HuH-7 (cell line): Measurements from ENCODE around the gene GPC6.

ENCODE experiments used
- DNase-seq: peaks from one replicate; pipeline ENCODE4 v3.0.0; 2011; ENCODE audit warnings: low spot score

Gene GPC6

GRCh38 chr13:93744033-93744432 lies 517.4 kb downstream of the GPC6 start:
- no peak for DNase-seq

GRCh38 chr13:93744886-93745285 lies 518.3 kb downstream of the GPC6 start:
- no peak for DNase-seq

- no peak for DNase-seq
Observed at GRCh38 chr13:93745884-93746283, 519.3 kb downstream of the GPC6 start.

- DNase-seq: no peak
Observed at GRCh38 chr13:93746589-93746988, 520.0 kb downstream of the GPC6 start.

GRCh38 chr13:93750676-93751075 lies 524.1 kb downstream of the GPC6 start:
- DNase-seq: no peak

GRCh38 chr13:93751117-93751516 lies 524.5 kb downstream of the GPC6 start:
- DNase-seq: no peak

GRCh38 chr13:93752541-93752940 lies 525.9 kb downstream of the GPC6 start:
- no peak for DNase-seq

- DNase-seq: no peak
Observed at GRCh38 chr13:93753639-93754038, 527.0 kb downstream of the GPC6 start.

GRCh38 chr13:93755341-93755740 lies 528.7 kb downstream of the GPC6 start:
- DNase-seq: no peak

GRCh38 chr13:93758575-93758974 lies 532.0 kb downstream of the GPC6 start:
- no peak for DNase-seq

- no peak for DNase-seq
Observed at GRCh38 chr13:93762708-93763426, 536.3 kb downstream of the GPC6 start.

GRCh38 chr13:93765062-93765461 lies 538.5 kb downstream of the GPC6 start:
- DNase-seq: no peak

- no peak for DNase-seq
Observed at GRCh38 chr13:93765811-93766210, 539.2 kb downstream of the GPC6 start.

GRCh38 chr13:93766719-93767118 lies 540.1 kb downstream of the GPC6 start:
- DNase-seq: no peak

GRCh38 chr13:93767180-93767916 lies 540.7 kb downstream of the GPC6 start:
- no peak for DNase-seq

- no peak for DNase-seq
Observed at GRCh38 chr13:93767917-93768409, 541.4 kb downstream of the GPC6 start.

GRCh38 chr13:93769101-93769500 lies 542.5 kb downstream of the GPC6 start:
- DNase-seq: no peak

GRCh38 chr13:93769607-93770006 lies 543.0 kb downstream of the GPC6 start:
- DNase-seq: no peak

GRCh38 chr13:93771227-93771626 lies 544.6 kb downstream of the GPC6 start:
- no peak for DNase-seq

- DNase-seq: no peak
Observed at GRCh38 chr13:93771782-93772181, 545.2 kb downstream of the GPC6 start.

- DNase-seq: no peak
Observed at GRCh38 chr13:93774506-93774905, 547.9 kb downstream of the GPC6 start.

GRCh38 chr13:93775027-93775426 lies 548.4 kb downstream of the GPC6 start:
- no peak for DNase-seq

- no peak for DNase-seq
Observed at GRCh38 chr13:93775507-93776108, 549.0 kb downstream of the GPC6 start.
